ENCODE measurements around the gene FASTKD3.

The FASTKD3 gene

GRCh38 chr5:7813576-7813975 lies 55.3 kb downstream of the FASTKD3 start:
- Histone ChIP-seq H3K4me3 (ENCODE audit: insufficient read depth, low read depth, low read length, poor library complexity, severe bottlenecking) (no peak overlapping the region), H3K27ac (ENCODE audit: insufficient read depth, low read length, poor library complexity, severe bottlenecking) (no peak overlapping the region), H3K27me3 (replicated peaks; ENCODE audit: control insufficient read depth, insufficient read depth, low read length, poor library complexity, severe bottlenecking) (no peaks in the 10 kb centered on the region), H3K36me3 (ENCODE audit: control insufficient read depth, insufficient read depth, low read length) (no peaks in the 10 kb centered on the region), H3K9me3 (ENCODE audit: control insufficient read depth, low read length) (no peaks in the 10 kb centered on the region), H3K4me1 (ENCODE audit: control insufficient read depth, insufficient read depth, low read length, poor library complexity, severe bottlenecking) (no peaks in the 10 kb centered on the region)
- DNase-seq: no peak

- Histone ChIP-seq H3K27me3 (replicated peaks; ENCODE audit: control insufficient read depth, insufficient read depth, low read length, poor library complexity, severe bottlenecking) (no peaks in the 10 kb centered on the region), H3K4me3 (ENCODE audit: insufficient read depth, low read depth, low read length, poor library complexity, severe bottlenecking) (no peak overlapping the region), H3K4me1 (ENCODE audit: control insufficient read depth, insufficient read depth, low read length, poor library complexity, severe bottlenecking) (no peaks in the 10 kb centered on the region), H3K36me3 (ENCODE audit: control insufficient read depth, insufficient read depth, low read length) (no peaks in the 10 kb centered on the region), H3K9me3 (ENCODE audit: control insufficient read depth, low read length) (no peaks in the 10 kb centered on the region), H3K27ac (ENCODE audit: insufficient read depth, low read length, poor library complexity, severe bottlenecking) (no peak overlapping the region)
- no peak for DNase-seq
Measured at GRCh38 chr5:7813007-7813406, 55.8 kb downstream of the FASTKD3 start.

DNA sequence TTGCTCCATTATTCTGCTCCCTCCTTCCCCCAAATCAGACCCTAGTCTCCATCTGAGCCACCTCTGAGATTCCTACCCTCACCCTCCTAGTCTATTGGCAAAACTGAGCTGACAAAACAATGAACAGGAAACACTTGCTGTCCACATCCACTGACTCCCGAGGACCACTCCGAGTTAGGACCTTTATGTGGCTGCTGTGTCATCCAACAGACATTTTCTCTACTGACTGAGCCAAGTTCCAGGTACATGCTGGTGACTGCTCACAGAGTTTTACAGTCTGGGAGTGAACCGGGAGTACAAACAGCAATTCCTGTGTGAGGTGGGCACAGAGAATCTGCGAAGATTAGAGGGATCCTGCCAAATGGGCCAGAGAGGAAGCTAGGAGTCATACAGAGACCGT lies 57.1 kb downstream of the FASTKD3 start:
- H3K27me3 ChIP-seq (replicated peaks; ENCODE audit: control insufficient read depth, insufficient read depth, low read length, poor library complexity, severe bottlenecking): no peaks in the 10 kb centered on the region
- H3K4me3 ChIP-seq (ENCODE audit: insufficient read depth, low read depth, low read length, poor library complexity, severe bottlenecking): no peak overlapping the region
- no peak for DNase-seq
- H3K36me3 ChIP-seq (ENCODE audit: control insufficient read depth, insufficient read depth, low read length): no peaks in the 10 kb centered on the region
- no peaks in the 10 kb centered on the region for H3K9me3 ChIP-seq (ENCODE audit: control insufficient read depth, low read length)
- no peak overlapping the region for H3K27ac ChIP-seq (ENCODE audit: insufficient read depth, low read length, poor library complexity, severe bottlenecking)
- H3K4me1 ChIP-seq (ENCODE audit: control insufficient read depth, insufficient read depth, low read length, poor library complexity, severe bottlenecking): no peaks in the 10 kb centered on the region

Data from effector memory CD4-positive, alpha-beta T cell (primary cell).